HepG2 (cell line): ENCODE data around the gene MACROD2. TPM values are rescaled to one million over a fixed set of nuclear protein-coding genes. Genes with fewer than 3 reads are reported as not detected.

Experiments
- ATF1 ChIP-seq: IDR thresholded peaks from 2 replicates; pipeline ENCODE4 v1.6.1; 2016; ENCODE audit warnings: mild to moderate bottlenecking, control low read depth
- FOXK2 ChIP-seq: fragments of 450-650 bp; IDR thresholded peaks from 2 replicates; pipeline ENCODE4 v1.6.1; 2016
- HNF4G ChIP-seq, 2 experiments: sonication (generic) in 1 of 2; formaldehyde crosslinking in 1 of 2; IDR thresholded peaks; 2 replicates each; pipeline versions ENCODE4 v1.4.0 to v1.6.1; 2011 to 2020; ENCODE audit warnings: borderline replicate concordance in 2 of 2, low read depth in 2 of 2, mild to moderate bottlenecking in 2 of 2, low read length in 1 of 2, missing genetic modification reagents in 1 of 2, moderate library complexity in 1 of 2
- JUN ChIP-seq: sonication (generic); formaldehyde crosslinking; IDR thresholded peaks from 2 replicates; pipeline ENCODE4 v1.4.0; 2020; ENCODE audit warnings: mild to moderate bottlenecking, missing genetic modification reagents
- KLF15 ChIP-seq: sonication (generic); formaldehyde crosslinking; IDR thresholded peaks from 2 replicates; pipeline ENCODE4 v1.8.1; 2023; ENCODE audit warnings: borderline replicate concordance, mild to moderate bottlenecking, inconsistent platforms, missing genetic modification reagents, mixed read lengths
- MAFK ChIP-seq, 2 experiments: IDR thresholded peaks in 1 of 2; conservative IDR thresholded peaks in 1 of 2; 2 replicates each; pipeline ENCODE4 v1.6.1; 2011; ENCODE audit warnings: improper control_type of control experiment in 2 of 2, low read length in 2 of 2
- MYC ChIP-seq: sonication (generic); formaldehyde crosslinking; IDR thresholded peaks from 2 replicates; pipeline ENCODE4 v1.9.0; 2021; ENCODE audit warnings: missing genetic modification reagents, borderline replicate concordance
- NFKBIZ ChIP-seq: IDR thresholded peaks from 2 replicates; pipeline ENCODE4 v1.6.1; 2018; ENCODE audit warnings: missing genetic modification reagents, missing compliant biosample characterization
- ONECUT2 ChIP-seq: sonication (generic); formaldehyde crosslinking; IDR thresholded peaks from 2 replicates; pipeline ENCODE4 v1.4.0; 2020; ENCODE audit warnings: missing genetic modification reagents
- ZNF143 ChIP-seq: sonication (generic); formaldehyde crosslinking; IDR thresholded peaks from 2 replicates; pipeline ENCODE4 v1.4.0; 2020; ENCODE audit warnings: missing genetic modification reagents
- ZNF432 ChIP-seq: sonication (generic); formaldehyde crosslinking; IDR thresholded peaks from 2 replicates; pipeline ENCODE4 v1.5.0; 2020; ENCODE audit warnings: missing genetic modification reagents, mild to moderate bottlenecking, borderline replicate concordance
- ZNF44 ChIP-seq: sonication (generic); formaldehyde crosslinking; IDR thresholded peaks from 2 replicates; pipeline ENCODE4 v1.5.1; 2020; ENCODE audit warnings: mild to moderate bottlenecking, missing genetic modification reagents
- ZNF614 ChIP-seq: IDR thresholded peaks from 2 replicates; pipeline ENCODE4 v1.6.1; 2018; ENCODE audit warnings: missing biosample characterization, missing genetic modification reagents, inconsistent platforms, borderline replicate concordance
- ZNF773 ChIP-seq: sonication (generic); formaldehyde crosslinking; IDR thresholded peaks from 2 replicates; pipeline ENCODE4 v1.4.0; 2020; ENCODE audit warnings: missing genetic modification reagents, borderline replicate concordance
- ZNF83 ChIP-seq: sonication (generic); formaldehyde crosslinking; IDR thresholded peaks from 2 replicates; pipeline ENCODE4 v1.4.0; 2020; ENCODE audit warnings: missing genetic modification reagents, mild to moderate bottlenecking, borderline replicate concordance
- ZNF891 ChIP-seq: sonication (generic); formaldehyde crosslinking; IDR thresholded peaks from 2 replicates; pipeline ENCODE4 v1.5.0; 2020; ENCODE audit warnings: mild to moderate bottlenecking, missing genetic modification reagents
- polyA plus RNA-seq, 8 experiments: library from polyadenylated mRNA; depleted of rRNA in 3 of 8; stranded (reverse) in 7 of 8; unstranded in 1 of 8; fragments of >200 nt; fragmentation: Illumina TruSeq in 4 of 8; extraction: Trizol in 4 of 8; gene quantifications; 2 replicates each; pipeline versions ENCODE4 v1.2.1 to v1.2.3, GENCODE V29; 2011 to 2016; ENCODE audit warnings: low read depth in 4 of 8, missing spikeins in 1 of 8, mixed read lengths in 1 of 8; ENCODE audit not compliant: insufficient read depth in 1 of 8
- total RNA-seq, 5 experiments: library from RNA; depleted of rRNA; stranded (reverse); fragments of >200 nt; fragmentation: Illumina TruSeq; extraction: Trizol; gene quantifications; 2 replicates each; pipeline ENCODE4 v1.2.3, GENCODE V29; 2016; ENCODE audit warnings: low read depth in 1 of 5
- TF ChIP-seq, protein P1 (sequence below): IDR thresholded peaks from 2 replicates; pipeline ENCODE4 v1.6.1; 2012; ENCODE audit warnings: inconsistent platforms
- TF ChIP-seq, protein P2 (sequence below): sonication (generic); formaldehyde crosslinking; IDR thresholded peaks from 2 replicates; pipeline ENCODE4 v1.4.0; 2020; ENCODE audit warnings: missing genetic modification reagents
- TF ChIP-seq, protein P3 (sequence below): IDR thresholded peaks from 2 replicates; pipeline ENCODE4 v1.6.1; 2016; ENCODE audit warnings: low read depth, borderline replicate concordance
- TF ChIP-seq, protein P4 (sequence below), 2 experiments: sonication (generic) in 1 of 2; formaldehyde crosslinking in 1 of 2; IDR thresholded peaks; 2 replicates each; pipeline versions ENCODE4 v1.6.1 to v1.9.0; 2014 to 2022; ENCODE audit warnings: antibody characterized with exemption in 1 of 2, borderline replicate concordance in 1 of 2, inconsistent platforms in 1 of 2, low read depth in 1 of 2, missing genetic modification reagents in 1 of 2
- TF ChIP-seq, protein P5 (sequence below): sonication (generic); formaldehyde crosslinking; IDR thresholded peaks from 2 replicates; pipeline ENCODE4 v1.5.1; 2020; ENCODE audit warnings: mild to moderate bottlenecking, missing genetic modification reagents, borderline replicate concordance

The MACROD2 gene
- total and polyA plus RNA-seq, 2 of the 13 experiments (the other 11 are each of a cell fraction or from before 2014, with no cell fraction given): 0.13 to 0.51 TPM

DNA sequence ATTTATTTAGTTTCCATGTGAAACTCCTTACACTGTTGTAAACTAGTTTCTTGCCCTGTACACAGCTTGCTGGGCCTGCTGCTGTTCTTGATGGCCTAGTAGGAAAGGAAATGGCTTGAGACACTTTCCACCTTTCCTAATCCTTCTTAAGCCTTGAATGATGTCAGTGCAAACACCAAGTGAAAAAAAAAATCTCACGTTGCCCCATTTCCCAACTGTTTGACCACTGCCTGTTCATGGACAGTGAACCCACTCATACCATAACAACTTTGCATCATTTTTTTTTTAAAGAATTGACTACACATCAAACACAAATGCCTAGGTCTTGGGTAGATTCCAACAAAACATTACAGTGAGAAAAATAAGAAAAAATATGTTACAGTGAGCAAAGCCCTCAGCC, 995.7 kb downstream of the MACROD2 start (continued):
- TF ChIP-seq MYC (CRISPR knock-in tag): no peak
- TF ChIP-seq, protein P1, sequence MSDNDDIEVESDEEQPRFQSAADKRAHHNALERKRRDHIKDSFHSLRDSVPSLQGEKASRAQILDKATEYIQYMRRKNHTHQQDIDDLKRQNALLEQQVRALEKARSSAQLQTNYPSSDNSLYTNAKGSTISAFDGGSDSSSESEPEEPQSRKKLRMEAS: peak; percentile 52; the same call in 1 of the 2 replicates
- no peak for TF ChIP-seq ONECUT2
- peak; percentile 81 for TF ChIP-seq ZNF614 (CRISPR knock-in tag)
- TF ChIP-seq ZNF83: no peak
- TF ChIP-seq, protein P2, sequence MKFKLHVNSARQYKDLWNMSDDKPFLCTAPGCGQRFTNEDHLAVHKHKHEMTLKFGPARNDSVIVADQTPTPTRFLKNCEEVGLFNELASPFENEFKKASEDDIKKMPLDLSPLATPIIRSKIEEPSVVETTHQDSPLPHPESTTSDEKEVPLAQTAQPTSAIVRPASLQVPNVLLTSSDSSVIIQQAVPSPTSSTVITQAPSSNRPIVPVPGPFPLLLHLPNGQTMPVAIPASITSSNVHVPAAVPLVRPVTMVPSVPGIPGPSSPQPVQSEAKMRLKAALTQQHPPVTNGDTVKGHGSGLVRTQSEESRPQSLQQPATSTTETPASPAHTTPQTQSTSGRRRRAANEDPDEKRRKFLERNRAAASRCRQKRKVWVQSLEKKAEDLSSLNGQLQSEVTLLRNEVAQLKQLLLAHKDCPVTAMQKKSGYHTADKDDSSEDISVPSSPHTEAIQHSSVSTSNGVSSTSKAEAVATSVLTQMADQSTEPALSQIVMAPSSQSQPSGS (CRISPR knock-in tag): peak; percentile 98
- no peak for TF ChIP-seq ATF1 (CRISPR knock-in tag)
- peak; percentile 58; the same call in 1 of the 2 replicates for TF ChIP-seq NFKBIZ (CRISPR knock-in tag)
- TF ChIP-seq FOXK2: no peak
- TF ChIP-seq, protein P3, sequence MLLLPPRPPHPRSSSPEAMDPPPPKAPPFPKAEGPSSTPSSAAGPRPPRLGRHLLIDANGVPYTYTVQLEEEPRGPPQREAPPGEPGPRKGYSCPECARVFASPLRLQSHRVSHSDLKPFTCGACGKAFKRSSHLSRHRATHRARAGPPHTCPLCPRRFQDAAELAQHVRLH (CRISPR knock-in tag): no peak
- TF ChIP-seq ZNF143 (CRISPR knock-in tag): no peak
- TF ChIP-seq, protein P4, sequence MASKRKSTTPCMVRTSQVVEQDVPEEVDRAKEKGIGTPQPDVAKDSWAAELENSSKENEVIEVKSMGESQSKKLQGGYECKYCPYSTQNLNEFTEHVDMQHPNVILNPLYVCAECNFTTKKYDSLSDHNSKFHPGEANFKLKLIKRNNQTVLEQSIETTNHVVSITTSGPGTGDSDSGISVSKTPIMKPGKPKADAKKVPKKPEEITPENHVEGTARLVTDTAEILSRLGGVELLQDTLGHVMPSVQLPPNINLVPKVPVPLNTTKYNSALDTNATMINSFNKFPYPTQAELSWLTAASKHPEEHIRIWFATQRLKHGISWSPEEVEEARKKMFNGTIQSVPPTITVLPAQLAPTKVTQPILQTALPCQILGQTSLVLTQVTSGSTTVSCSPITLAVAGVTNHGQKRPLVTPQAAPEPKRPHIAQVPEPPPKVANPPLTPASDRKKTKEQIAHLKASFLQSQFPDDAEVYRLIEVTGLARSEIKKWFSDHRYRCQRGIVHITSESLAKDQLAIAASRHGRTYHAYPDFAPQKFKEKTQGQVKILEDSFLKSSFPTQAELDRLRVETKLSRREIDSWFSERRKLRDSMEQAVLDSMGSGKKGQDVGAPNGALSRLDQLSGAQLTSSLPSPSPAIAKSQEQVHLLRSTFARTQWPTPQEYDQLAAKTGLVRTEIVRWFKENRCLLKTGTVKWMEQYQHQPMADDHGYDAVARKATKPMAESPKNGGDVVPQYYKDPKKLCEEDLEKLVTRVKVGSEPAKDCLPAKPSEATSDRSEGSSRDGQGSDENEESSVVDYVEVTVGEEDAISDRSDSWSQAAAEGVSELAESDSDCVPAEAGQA (IDR thresholded peaks at IDR 0.05; ENCODE audit: low read depth): no peak
- TF ChIP-seq, protein P4 (CRISPR knock-in tag; IDR thresholded peaks at IDR 0.05; ENCODE audit: borderline replicate concordance): no peak
- peak; percentile 67; the same call in 1 of the 2 replicates for TF ChIP-seq HNF4G (IDR thresholded peaks at IDR 0.05; ENCODE audit: borderline replicate concordance, low read depth, low read length)
- TF ChIP-seq HNF4G (CRISPR knock-in tag; IDR thresholded peaks at IDR 0.05; ENCODE audit: borderline replicate concordance, low read depth): 0 out of 2 replicates have a peak, but pooled peaks have one; percentile 35
- no peak for TF ChIP-seq ZNF891 (CRISPR knock-in tag)
- no peak for TF ChIP-seq ZNF44
- no peak for TF ChIP-seq KLF15 (CRISPR knock-in tag)
- no peak for TF ChIP-seq MAFK (conservative IDR thresholded peaks at IDR 0.05 in 1 of 2, IDR thresholded peaks at IDR 0.05 in 1 of 2; ENCODE audit: low read length in 2 of 2)
- no peak for TF ChIP-seq ZNF432 (CRISPR knock-in tag)
- TF ChIP-seq, protein P5, sequence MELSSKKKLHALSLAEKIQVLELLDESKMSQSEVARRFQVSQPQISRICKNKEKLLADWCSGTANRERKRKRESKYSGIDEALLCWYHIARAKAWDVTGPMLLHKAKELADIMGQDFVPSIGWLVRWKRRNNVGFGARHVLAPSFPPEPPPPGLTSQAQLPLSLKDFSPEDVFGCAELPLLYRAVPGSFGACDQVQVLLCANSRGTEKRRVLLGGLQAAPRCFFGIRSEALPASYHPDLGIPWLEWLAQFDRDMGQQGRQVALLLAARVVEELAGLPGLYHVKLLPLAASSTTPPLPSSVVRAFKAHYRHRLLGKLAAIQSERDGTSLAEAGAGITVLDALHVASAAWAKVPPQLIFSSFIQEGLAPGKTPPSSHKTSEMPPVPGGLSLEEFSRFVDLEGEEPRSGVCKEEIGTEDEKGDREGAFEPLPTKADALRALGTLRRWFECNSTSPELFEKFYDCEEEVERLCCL: no peak
- no peak for TF ChIP-seq ZNF773
- TF ChIP-seq JUN (CRISPR knock-in tag): peak; percentile 56
